Liver (tissue), 9 donors: ENCODE measurements around the gene PIGQ. TPM values are rescaled to one million over a fixed set of nuclear protein-coding genes. Genes with fewer than 3 reads are reported as not detected.

ENCODE experiments used
- DNase-seq: peaks from one replicate; pipeline ENCODE4 v3.0.0-alpha.2; 2017; ENCODE audit warnings: low spot score
- H3K27ac ChIP-seq, 2 donors: one replicate each; pipeline ENCODE4 v1.7.0; 2013; ENCODE audit warnings: inconsistent platforms in 2 of 2, low read length in 2 of 2, control low read depth in 1 of 2, low read depth in 1 of 2, mild to moderate bottlenecking in 1 of 2
- H3K27me3 ChIP-seq, 4 donors: one replicate each; pipeline versions ENCODE4 v1.6.1 to v1.7.0; 2013; ENCODE audit warnings: low read length in 3 of 4, inconsistent platforms in 1 of 4, mild to moderate bottlenecking in 1 of 4, moderate library complexity in 1 of 4; ENCODE audit not compliant: control insufficient read depth in 4 of 4, insufficient read depth in 4 of 4
- H3K36me3 ChIP-seq, 4 donors: one replicate each; pipeline versions ENCODE4 v1.6.1 to v1.7.0; 2013; ENCODE audit warnings: low read length in 3 of 4, mild to moderate bottlenecking in 3 of 4, low read depth in 1 of 4, moderate library complexity in 1 of 4; ENCODE audit not compliant: control insufficient read depth in 4 of 4, insufficient read depth in 3 of 4
- H3K4me1 ChIP-seq, 4 donors: one replicate each; pipeline versions ENCODE4 v1.6.1 to v1.7.0; 2013; ENCODE audit warnings: low read length in 3 of 4, mild to moderate bottlenecking in 3 of 4, moderate library complexity in 1 of 4; ENCODE audit not compliant: control insufficient read depth in 4 of 4, insufficient read depth in 4 of 4
- H3K4me3 ChIP-seq, 3 donors: one replicate each; pipeline versions ENCODE4 v1.6.1 to v1.7.0; 2013; ENCODE audit warnings: low read length in 3 of 3, control low read depth in 1 of 3, low read depth in 1 of 3, mild to moderate bottlenecking in 1 of 3
- H3K9ac ChIP-seq, 2 donors: one replicate each; pipeline ENCODE4 v1.7.0; 2013; ENCODE audit warnings: low read length in 2 of 2, mild to moderate bottlenecking in 2 of 2, moderate library complexity in 2 of 2, control low read depth in 1 of 2, low read depth in 1 of 2
- H3K9me3 ChIP-seq, 4 donors: one replicate each; pipeline versions ENCODE4 v1.6.1 to v1.7.0; 2013; ENCODE audit warnings: low read length in 3 of 4; ENCODE audit not compliant: control insufficient read depth in 4 of 4
- CTCF ChIP-seq: fragments of 150-350 bp; IDR thresholded peaks from 2 replicates; pipeline ENCODE4 v1.5.1; 2017; ENCODE audit warnings: improper control_type of control experiment, low read depth, low read length; ENCODE audit not compliant: missing input control
- EGR1 ChIP-seq, 2 donors: IDR thresholded peaks; 2 replicates each; pipeline ENCODE4 v1.6.1; 2016 to 2018; ENCODE audit warnings: antibody characterized with exemption in 2 of 2, low read depth in 2 of 2
- FOXA1 ChIP-seq: IDR thresholded peaks from 2 replicates; pipeline ENCODE4 v1.6.1; 2016; ENCODE audit warnings: antibody characterized with exemption
- FOXA2 ChIP-seq: IDR thresholded peaks from 2 replicates; pipeline ENCODE4 v1.6.1; 2016; ENCODE audit warnings: antibody characterized with exemption
- GABPA ChIP-seq, 2 donors: IDR thresholded peaks in 1 of 2; conservative IDR thresholded peaks in 1 of 2; 2 replicates each; pipeline ENCODE4 v1.6.1; 2016; ENCODE audit warnings: antibody characterized with exemption in 2 of 2, mild to moderate bottlenecking in 1 of 2, moderate library complexity in 1 of 2
- HNF4A ChIP-seq, 2 donors: conservative IDR thresholded peaks; 2 replicates each; pipeline ENCODE4 v1.6.1; 2016; ENCODE audit warnings: antibody characterized with exemption in 2 of 2, mild to moderate bottlenecking in 2 of 2
- HNF4G ChIP-seq: IDR thresholded peaks from 2 replicates; pipeline ENCODE4 v1.6.1; 2016; ENCODE audit warnings: antibody characterized with exemption
- JUND ChIP-seq, 2 donors: IDR thresholded peaks; 2 replicates each; pipeline ENCODE4 v1.6.1; 2016; ENCODE audit warnings: antibody characterized with exemption in 2 of 2
- MAX ChIP-seq: IDR thresholded peaks from 2 replicates; pipeline ENCODE4 v1.6.1; 2016; ENCODE audit warnings: antibody characterized with exemption
- NR2F2 ChIP-seq: IDR thresholded peaks from 2 replicates; pipeline ENCODE4 v1.6.1; 2016; ENCODE audit warnings: antibody characterized with exemption
- RAD21 ChIP-seq, 2 donors: IDR thresholded peaks; 2 replicates each; pipeline ENCODE4 v1.6.1; 2016; ENCODE audit warnings: antibody characterized with exemption in 2 of 2, mild to moderate bottlenecking in 2 of 2
- REST ChIP-seq: IDR thresholded peaks from 2 replicates; pipeline ENCODE4 v1.6.1; 2016; ENCODE audit warnings: antibody characterized with exemption, mild to moderate bottlenecking
- RXRA ChIP-seq, 2 donors: IDR thresholded peaks; 2 replicates each; pipeline ENCODE4 v1.6.1; 2017 to 2018; ENCODE audit warnings: antibody characterized with exemption in 2 of 2, mild to moderate bottlenecking in 1 of 2
- SP1 ChIP-seq: IDR thresholded peaks from 2 replicates; pipeline ENCODE4 v1.6.1; 2018; ENCODE audit warnings: antibody characterized with exemption, mild to moderate bottlenecking
- TAF1 ChIP-seq: conservative IDR thresholded peaks from 2 replicates; pipeline ENCODE4 v1.6.1; 2016; ENCODE audit warnings: antibody characterized with exemption, mild to moderate bottlenecking
- YY1 ChIP-seq: IDR thresholded peaks from 2 replicates; pipeline ENCODE4 v1.6.1; 2016; ENCODE audit warnings: antibody characterized with exemption, mild to moderate bottlenecking
- ZBTB33 ChIP-seq: IDR thresholded peaks from 2 replicates; pipeline ENCODE4 v1.6.1; 2016; ENCODE audit warnings: antibody characterized with exemption
- WGBS: extraction: QIAGEN DNeasy Blood & Tissue Kit; methylation state at CpG from one replicate; pipeline ENCODE4 v1.1.7; 2013; 5-methylcytosine and 5-hydroxymethylcytosine counted together
- polyA plus RNA-seq, 2 donors: library from polyadenylated mRNA; stranded (reverse) in 1 of 2; unstranded in 1 of 2; fragments of 200-250 nt in 1 of 2; fragments of >200 nt in 1 of 2; fragmentation: Nextera tagmentation in 1 of 2; extraction: Ambion mirVana in 1 of 2; gene quantifications; one replicate each; pipeline versions ENCODE4 v1.2.1 to v1.2.3, GENCODE V29; 2013 to 2015
- total RNA-seq, 2 donors: library from RNA; depleted of rRNA; stranded (reverse); fragments of >200 nt; gene quantifications; one replicate each; pipeline ENCODE4 v1.2.3, GENCODE V29; 2014
- TF ChIP-seq, protein P1 (sequence below): IDR thresholded peaks from 2 replicates; pipeline ENCODE4 v1.6.1; 2016; ENCODE audit warnings: antibody characterized with exemption
- donor health status: healthy.
- donor health status: healthy.
- donor health status: healthy.
- donor health status: healthy.
- donor health status: healthy.

Gene PIGQ
- total and polyA plus RNA-seq, 4 donors, result 16.8 to 144 (median 20.6) TPM

DNA sequence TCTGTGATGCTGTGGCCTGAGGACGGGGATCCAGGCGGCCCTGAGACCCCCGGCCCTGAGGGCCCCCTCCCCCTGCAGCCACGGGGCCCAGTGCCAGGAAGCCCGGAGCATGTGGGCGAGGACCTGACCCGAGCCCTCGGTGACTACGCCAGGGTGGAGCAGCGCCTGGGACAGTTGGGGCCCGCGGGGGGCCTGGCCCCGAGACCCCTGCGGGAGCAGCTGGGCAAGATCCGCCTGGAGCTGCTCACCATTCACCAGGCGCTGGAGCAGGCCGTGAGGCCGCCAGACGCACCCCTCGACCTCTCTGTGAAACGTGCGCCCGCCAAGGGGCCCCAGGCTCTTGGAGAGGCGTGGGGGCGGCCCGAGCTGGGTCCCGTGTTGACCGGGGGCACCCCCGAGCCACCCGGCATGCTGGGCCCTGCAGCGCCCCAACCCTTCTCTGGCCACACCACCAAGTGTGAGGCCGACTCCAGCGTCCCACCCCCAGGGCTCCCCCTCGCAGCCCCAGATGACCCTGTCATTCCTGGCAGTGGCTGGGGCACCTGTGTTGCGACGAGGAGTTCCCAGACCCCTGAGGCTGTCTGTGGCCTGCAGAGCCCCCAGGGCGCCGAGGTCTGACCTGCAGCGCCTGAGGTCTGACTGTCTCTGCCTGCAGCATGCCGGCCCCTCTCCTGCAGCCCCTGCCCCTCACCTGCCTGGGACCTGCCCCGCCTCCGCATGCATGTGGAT lies 4.9 kb upstream of the PIGQ start:
- no peak overlapping the region for H3K9ac ChIP-seq
- H3K27me3 ChIP-seq, result peaks cover 0 to 2% (median 0%) of the 10 kb centered on the region in 4 donors
- H3K36me3 ChIP-seq, result no peaks in the 10 kb centered on the region
- 89% methylated on average over 42 of the region's 42 CpGs for WGBS
- no peak for DNase-seq
- no peaks in the 10 kb centered on the region for H3K9me3 ChIP-seq
- peaks cover 4 to 23% (median 6%) of the 10 kb centered on the region in 4 donors for H3K4me1 ChIP-seq
- peak overlapping the region in 1 of 3 donors; percentile 9 for H3K4me3 ChIP-seq
- H3K27ac ChIP-seq, result no peak overlapping the region
- TF ChIP-seq TAF1, result no peak
- no peak for TF ChIP-seq CTCF
- TF ChIP-seq RXRA (IDR thresholded peaks at IDR 0.05), result no peak
- TF ChIP-seq SP1, result no peak
- no peak for TF ChIP-seq RAD21 (IDR thresholded peaks at IDR 0.05)
- TF ChIP-seq, protein P1, sequence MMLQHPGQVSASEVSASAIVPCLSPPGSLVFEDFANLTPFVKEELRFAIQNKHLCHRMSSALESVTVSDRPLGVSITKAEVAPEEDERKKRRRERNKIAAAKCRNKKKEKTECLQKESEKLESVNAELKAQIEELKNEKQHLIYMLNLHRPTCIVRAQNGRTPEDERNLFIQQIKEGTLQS, result no peak
- no peak for TF ChIP-seq YY1
- TF ChIP-seq GABPA (IDR thresholded peaks at IDR 0.05 in 1 of 2, conservative IDR thresholded peaks at IDR 0.05 in 1 of 2), result no peak
- TF ChIP-seq EGR1 (IDR thresholded peaks at IDR 0.05; ENCODE audit: low read depth in 2 of 2), result no peak
- TF ChIP-seq MAX, result no peak
- no peak for TF ChIP-seq FOXA2
- no peak for TF ChIP-seq HNF4G
- TF ChIP-seq FOXA1, result no peak
- no peak for TF ChIP-seq NR2F2
- TF ChIP-seq ZBTB33, result no peak
- no peak for TF ChIP-seq REST
- no peak for TF ChIP-seq HNF4A (conservative IDR thresholded peaks at IDR 0.05)
- TF ChIP-seq JUND (IDR thresholded peaks at IDR 0.05), result no peak
